NCI-H524 treated with DMSO at 0.1 percent for 48 hours (cell line): Measurements from ENCODE around the gene TMEM82.

Source experiments
- DNase-seq: peaks from one replicate; lab custom pipeline; 2025; lab: John Stamatoyannopoulos, UW

The TMEM82 gene

DNA sequence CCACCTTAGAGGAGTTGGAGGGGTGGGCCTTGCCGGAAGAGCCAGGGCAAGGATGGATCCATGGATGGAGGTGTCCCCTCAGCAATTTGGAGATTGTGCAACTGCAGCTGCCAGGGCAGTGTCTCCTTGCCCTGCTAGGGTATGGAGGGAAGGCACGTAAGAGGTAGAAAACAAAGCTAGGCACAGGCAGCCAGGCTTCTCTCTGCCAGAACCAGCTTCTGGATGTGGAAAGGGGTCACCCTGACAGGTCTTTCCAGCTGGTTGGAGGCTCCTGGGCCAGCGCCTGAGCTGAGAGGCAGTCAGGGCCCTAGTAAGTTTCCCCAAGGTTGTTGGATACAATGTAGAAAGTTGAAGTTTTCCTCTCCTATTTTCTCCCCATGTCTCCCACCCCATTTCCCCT is 21.4 kb upstream of the TMEM82 start:
- DNase-seq: no peak

DNA sequence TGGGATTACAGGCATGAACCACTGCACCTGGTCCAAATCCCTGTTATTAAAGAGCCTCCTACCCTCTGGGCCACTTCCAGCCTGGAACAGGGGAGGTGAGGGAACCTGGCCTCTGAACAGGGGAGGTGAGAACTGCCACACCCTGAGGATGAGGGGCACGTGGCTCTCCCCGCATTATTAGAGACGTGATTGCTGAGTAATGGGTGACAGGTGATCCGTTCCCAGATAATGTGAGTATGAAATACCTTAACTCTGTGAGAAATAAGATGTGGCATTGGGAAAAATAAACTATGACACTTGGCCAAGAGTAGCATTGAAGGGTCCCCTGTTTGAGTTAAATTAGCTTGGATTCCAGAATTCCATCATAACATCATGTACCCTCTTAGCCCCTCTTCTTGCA is 19.9 kb upstream of the TMEM82 start:
- no peak for DNase-seq

DNA sequence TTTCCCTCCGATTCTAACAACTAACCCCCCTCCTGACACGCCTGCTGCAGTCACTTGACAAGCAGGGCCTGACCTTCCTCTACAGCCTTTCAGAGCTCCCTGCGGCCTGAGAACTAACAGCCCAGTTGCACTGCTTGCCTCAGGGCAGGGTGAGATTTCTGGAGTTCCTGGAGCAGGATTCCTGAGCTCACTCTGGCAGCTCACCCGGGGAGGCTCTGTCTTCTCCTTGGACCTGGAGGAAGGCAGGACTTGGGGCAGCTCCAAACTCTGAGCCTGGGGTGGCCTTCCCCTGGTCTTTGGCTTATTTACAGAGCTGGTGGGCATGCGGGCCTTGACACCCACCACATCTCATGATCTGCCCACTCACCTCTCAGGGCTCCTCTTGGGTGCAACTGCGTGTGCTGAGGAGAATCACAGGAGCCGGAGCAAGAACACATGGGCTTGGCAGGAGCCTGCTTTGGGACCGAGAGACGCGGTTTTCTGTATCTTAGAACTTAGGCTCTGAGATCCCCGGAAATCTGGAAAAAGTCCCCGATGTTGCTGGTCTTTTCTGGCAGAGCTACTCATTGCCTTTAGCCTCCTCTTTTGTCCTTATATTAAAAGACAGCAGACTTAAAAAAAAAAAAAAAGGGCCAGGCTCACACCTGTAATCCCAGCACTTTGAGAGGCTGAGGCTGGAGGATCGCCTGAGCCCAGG is 19.3 kb upstream of the TMEM82 start:
- DNase-seq: no peak

DNA sequence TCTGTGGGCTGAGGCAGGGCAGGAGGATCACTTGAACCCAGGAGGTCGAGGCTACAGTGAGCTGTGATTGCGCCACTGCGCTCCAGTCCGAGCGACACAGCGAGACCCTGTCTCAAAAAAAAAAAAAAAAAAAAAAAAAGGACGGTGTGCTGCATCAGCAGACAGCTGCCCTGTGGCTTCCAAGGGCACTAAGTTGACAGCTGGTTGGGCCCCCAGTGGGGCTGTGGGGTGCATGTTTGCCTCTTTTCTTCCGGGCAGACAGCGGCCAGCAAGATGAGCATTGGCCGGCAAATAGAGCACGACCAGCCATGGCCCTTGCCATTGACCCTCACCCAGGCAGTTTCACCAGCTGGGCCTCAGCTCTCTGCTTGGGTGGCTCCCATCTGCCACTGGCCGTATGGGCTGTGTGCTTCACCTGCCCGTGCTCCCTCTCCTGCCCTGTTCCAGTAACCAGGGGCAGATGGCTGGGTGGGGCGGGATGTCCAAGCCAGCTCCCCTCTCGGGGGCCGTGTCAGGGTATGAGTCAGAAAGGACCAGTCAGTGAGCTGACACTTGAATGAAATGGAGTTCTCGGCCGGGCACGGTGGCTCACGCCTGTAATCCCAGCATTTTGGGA is 18.6 kb upstream of the TMEM82 start:
- DNase-seq: peak; percentile 78

DNA sequence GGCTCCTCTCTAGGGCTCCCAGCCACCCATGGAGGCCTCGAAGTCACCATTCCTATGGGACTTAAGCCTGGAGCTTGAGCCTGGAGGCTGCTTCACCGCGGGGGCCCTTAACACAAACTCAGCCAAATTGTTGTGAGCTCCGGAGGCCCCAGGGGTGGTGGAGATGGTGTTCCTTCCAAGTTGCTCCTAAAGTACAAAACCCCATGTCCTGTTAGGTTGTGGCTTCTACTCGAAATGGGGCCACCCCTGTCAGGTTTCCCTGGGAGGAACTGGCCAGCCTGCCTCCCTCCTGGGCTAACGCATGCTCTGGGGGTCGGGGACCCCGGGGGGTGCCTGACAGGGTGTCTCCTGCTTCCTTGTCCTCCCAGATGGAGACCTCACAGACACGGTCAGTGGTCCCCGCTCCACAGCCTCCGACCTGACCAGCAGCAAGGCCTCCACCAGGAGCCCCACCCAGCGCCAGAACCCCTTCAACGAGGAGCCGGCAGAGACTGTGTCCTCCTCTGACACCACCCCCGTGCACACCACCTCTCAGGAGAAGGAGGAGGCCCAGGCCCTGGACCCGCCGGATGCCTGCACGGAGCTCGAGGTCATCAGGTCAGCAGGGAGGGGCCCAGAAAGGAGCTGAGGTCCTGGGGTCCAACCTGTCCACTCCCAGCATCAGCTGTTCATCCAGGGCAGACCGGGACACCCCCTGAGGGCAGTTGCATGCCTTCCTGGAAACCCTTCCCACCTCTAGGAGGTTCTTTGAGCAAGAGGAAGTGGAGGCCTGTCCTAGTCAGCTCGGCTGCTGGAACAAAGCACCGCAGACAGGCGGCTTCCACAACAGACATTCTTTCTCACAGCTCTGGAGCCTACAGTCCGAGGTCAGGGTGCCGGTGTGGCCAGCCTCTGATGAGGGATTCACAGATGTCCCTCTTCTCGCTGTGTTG is 17.1 kb upstream of the TMEM82 start:
- DNase-seq: no peak

DNA sequence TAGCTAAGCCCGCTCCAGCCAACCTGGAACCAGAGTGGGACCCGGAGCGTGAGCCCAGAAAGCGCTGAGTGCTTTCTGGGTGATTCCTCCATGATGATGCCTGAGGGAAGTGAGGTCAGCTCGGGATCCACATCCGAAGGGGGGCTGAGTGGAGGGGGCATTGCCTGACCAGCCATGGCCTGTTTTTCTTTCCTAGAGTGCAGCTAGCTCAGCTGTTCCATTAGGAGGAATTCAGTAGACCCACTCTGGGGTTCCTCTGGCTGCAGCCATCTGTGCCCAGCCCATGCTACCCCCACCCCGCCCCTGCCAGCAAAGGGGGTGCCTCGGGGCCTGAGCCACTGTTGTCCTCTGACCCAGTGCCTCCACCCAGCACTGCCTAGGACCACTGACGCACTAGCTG is 15.8 kb upstream of the TMEM82 start:
- no peak for DNase-seq

DNA sequence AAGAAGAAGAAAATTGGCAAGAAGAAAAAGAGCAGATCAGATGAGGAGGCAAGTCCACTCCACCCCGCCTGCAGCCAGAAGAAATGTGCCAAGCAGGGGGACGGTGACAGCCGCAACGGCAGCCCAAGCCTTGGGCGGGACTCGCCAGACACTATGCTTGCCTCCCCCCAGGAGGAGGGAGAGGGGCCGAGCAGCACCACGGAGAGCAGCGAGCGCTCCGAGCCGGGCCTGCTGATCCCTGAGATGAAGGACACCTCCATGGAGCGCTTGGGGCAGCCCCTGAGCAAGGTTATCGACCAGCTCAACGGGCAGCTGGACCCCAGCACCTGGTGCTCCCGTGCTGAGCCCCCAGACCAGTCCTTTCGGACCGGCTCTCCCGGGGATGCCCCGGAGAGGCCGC is 15.3 kb upstream of the TMEM82 start:
- no peak for DNase-seq

DNA sequence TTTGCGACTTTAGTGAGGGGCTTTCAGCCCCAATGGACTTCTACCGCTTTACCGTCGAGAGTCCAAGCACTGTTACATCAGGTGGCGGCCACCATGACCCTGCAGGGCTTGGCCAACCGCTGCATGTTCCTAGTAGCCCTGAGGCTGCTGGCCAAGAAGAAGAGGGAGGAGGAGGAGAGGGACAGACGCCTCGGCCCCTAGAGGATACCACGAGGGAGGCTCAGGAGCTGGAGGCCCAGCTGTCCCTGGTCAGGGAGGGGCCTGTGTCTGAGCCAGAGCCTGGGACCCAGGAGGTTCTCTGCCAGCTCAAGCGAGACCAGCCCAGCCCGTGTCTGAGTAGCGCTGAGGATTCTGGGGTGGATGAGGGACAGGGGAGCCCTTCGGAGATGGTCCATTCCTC is 14.9 kb upstream of the TMEM82 start:
- no peak for DNase-seq

DNA sequence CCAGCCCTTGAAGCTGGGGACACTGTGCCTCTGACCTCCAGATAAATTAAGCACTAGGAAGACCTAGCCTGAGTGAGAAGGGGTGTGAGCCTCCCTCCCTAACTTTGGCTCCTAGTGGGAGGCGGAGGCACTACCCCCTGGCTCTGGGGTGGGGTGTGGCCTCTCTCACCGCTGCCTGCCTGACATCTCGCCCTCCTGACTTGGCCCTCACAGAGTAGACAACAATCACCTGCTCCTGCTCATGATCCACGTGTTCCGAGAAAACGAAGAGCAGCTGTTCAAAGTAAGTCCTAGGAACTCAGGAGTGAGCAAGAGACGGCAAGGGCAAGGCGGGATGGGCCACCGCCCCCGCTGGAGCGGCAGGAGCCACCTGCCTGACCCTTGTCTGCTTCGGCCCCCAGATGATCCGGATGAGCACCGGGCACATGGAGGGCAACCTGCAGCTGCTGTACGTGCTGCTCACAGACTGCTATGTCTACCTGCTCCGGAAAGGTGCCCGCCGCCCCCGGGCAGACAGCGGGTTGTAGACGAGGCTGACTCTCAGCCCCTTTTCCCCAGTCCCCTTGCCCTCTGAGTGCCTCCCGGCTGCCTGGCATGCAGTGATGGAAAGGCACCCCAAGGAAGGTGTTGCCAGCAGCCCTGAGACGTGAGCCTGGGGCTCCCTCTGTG is 14.3 kb upstream of the TMEM82 start:
- no peak for DNase-seq

DNA sequence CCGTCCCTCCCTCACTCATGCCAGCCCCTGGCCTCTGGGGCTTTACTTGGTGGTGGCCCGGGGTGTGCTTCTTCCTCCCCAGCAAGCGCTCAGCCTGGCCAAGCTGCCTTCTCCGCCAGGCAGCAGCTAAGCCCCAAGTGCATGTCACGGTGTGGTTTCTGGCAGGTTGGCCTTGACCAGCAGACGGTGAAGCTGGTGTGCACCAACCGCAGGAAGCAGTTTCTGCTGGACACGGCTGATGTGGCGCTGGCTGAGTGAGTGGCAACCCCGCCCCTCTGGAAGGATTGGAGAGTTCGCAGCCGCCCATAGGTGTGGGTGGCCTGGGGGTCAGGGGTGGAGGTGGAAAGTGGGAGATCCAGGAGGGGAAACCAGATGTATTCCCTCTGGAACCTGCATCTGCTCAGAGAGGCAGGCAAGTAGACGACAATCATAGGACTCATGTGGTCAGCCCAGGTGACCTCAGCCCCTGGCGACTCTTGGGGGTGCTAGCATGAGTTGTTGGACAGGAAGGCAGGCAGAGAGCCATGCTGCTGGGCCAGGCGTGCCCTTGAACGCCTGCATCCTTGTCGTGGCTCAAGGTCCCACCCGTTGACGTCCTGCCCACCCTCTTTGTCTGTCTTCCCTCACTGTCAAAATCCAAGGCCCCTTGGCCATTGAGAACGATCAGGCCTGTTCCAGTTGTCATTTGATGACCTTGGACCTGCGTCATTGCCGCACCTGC is 13.2 kb upstream of the TMEM82 start:
- DNase-seq: no peak

DNA sequence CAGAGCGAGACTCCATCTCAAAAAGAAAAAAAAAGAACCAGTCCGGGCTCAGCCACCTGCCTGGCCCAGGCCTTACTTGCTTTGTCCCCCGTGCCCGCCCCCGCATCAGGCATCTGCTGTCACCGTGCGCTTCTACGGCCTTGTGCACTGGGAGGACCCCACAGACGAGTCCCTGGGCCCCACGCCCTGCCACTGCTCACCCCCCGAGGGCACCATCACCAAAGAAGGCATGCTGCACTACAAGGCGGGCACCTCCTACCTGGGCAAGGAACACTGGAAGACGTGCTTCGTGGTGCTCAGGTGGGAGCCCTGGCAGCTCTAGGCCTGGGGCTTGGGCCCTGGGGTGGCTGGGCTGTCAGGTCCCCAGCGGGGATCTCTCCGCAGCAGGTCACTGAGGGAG is 11.9 kb upstream of the TMEM82 start:
- no peak for DNase-seq

DNA sequence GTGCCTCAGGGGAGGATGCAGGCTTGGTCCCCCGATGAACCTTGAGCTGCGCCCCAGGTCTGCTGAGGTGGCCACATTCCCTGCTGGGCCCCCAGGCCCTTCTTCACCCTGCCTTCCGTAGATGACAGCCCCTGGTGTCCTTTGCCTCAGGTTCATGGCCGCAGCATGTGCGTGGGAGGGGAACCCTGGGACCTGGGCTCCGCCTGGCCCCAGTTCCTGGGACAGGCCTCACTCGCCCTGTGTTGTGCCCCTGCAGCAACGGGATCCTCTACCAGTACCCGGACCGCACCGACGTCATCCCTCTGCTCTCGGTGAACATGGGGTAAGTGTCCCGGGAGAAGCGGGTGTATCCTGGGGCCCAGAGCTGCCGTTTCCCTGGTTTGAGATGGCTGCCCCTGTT is 11.4 kb upstream of the TMEM82 start:
- DNase-seq: no peak

DNA sequence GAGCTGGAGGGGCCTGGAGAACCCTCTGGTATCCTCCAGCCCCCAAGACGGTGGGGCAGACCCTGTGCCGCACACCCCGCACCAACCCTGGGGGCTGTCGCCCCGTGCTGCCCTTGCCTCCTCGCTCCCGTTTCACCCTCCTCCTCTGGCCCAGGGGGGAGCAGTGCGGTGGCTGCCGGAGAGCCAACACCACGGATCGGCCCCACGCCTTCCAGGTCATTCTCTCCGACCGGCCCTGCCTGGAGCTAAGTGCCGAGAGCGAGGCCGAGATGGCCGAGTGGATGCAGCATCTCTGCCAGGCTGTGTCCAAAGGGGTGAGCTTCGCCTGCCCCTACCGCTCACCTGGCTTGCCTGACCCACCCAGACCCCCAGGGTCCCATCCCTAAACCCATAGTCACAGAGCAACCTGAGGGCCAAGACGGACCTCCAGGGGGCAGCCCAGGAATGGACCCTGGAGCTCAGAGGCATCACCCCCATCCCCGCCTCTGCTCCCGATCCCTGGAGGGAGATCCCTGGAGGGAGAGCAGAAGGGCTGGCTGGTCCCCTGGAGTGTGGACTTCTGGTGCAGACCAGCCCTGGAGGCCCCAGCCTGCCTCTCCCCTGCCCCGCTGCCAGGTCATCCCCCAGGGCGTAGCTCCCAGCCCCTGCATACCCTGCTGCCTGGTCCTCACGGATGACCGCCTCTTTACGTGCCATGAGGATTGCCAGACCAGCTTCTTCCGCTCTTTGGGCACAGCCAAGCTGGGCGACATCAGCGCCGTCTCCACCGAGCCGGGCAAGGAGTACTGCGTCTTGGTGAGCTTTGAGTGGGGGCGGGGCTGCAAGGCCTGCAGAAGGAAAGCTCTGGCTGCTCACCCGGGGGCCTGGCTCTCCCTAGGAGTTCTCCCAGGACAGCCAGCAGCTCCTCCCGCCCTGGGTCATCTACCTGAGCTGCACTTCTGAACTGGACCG is 10.3 kb upstream of the TMEM82 start:
- no peak for DNase-seq

DNA sequence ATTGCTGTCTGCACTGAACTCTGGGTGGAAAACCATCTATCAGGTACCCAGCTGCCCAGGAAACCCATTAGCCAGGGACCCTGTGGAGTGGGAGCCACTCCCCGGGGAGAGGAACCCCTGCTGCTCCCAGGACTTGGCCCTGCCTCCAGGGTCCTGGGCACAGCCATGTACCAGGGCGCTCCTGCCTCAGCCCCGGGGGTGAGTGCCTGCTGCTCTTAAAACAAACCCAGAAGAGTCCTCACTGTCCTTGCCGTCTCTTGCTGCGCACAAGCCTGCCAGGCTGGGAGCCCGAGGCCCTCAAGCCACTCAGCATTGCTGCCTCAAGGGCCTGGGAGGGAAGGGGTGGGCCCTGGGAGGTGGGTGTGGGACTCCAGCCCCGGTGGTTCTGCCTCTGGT is 9.6 kb upstream of the TMEM82 start:
- DNase-seq: no peak

DNA sequence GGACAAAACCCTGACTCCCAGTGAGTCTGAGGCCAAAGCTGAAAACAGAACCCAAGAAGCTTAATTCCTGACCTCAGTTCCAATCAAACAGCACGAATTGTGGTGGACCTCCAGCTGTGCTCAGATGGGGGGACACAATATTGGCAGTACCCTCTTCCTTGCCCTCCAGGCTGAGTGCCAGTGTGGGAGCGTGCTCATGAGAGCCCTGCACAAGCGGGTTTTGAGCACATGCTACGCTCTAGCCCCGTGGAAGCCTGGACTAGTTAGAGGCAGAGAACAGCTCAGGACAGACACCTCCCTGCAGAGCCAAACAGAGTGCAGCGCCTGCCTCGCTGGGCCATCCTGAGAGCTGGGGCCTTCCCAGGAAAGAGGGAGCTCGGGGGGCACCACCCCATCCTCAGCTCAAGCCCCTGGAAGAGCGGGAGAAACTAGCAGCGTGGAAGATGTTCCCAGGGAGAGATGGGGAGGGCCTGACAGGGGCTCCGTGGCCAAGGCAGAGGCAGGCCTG is 9.0 kb upstream of the TMEM82 start:
- DNase-seq: no peak

DNA sequence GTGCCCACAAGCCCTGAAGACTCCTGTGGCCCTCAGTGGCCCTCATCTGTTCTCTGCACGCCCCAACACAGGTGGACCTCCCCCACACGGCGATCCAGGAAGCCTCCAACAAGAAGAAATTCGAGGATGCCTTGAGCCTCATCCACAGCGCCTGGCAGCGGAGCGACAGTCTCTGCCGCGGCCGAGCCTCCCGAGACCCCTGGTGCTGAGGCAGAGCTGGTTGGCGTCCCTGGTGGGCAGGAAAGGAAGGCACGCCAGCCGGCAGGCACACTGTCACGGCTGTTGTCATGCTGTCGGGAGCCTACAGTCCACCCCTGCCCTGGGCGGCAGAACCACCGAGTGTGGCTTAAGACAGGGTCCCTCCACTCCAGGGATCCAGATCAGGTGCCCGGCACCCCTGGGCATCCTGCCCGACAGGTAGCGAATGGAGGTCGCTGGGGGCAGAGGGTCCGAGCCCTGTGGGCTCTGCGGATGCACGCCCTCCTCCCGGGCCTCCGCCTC is 8.5 kb upstream of the TMEM82 start:
- no peak for DNase-seq

DNA sequence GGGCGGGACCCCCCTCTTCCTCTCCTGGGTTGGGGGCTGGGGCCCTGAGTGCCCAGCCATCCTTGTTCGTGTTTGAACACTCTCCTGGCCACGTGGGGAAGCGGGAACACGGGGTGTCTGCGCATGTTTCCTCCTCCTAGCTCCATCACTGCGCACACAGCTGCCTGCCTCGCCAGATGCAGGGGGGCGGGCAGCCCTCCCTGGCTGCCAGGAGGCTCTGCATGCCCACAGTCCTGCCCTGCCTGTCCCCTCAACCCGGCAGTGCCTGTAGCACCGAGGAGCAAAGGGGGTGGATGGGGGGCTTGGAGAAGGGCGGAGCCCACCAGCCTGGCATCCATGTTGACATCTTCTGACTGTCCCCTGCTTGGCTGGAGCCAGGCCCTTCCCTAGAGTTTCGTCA is 8.0 kb upstream of the TMEM82 start:
- no peak for DNase-seq

DNA sequence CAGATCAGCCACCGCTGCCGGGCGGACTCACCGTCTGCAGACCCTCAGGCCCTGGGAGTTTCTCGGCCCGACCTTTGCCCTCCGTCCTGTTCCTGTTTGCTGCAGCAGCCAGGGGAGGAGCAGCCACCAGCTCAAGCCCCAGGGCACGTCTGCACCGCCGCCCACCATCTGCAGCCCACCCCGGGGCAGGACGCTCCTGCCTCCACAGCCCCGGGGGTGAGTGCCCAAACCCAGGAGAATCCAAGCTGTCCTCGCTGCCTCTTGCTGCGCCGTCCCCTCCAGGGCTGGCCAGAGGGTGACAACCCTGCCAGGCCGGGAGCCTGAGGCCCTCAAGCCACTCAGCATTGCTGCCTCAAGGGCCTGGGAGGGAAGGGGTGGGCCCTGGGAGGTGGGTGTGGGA is 7.4 kb upstream of the TMEM82 start:
- DNase-seq: no peak

DNA sequence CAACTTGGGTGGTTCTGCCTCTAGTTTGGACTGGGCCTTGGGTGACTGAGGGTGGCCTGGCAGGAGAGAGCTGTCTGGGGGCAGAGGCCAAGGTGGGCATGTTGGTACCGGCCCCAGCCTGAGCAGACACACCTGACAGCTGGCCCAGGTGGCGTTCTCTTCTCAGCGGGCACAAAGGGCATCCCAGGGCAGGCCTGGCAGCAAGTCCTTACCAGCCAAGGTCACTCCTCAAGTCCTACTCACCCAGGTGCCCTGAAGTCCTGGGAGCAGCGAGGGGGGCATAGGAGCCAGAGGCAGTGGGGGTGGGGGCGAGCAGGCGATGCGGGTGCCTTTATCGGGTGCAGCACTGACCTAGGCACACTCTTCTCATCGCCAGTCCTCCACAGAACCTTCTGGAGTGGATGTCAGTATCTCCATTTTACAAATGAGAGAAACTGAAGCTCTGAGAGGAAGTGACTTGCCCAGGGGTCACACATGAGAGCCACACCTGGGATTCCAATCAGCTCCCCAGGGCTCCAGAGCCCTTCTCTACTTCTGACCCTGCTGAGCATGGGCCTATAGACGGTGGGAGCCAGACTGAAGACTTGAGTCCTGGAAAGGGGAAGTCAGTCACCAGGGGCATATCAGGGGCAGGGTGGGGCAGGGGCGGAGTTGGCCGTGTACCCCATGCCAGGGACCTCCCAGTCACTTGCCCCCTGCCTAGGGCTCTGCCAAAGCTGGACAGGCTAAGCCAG is 6.8 kb upstream of the TMEM82 start:
- DNase-seq: no peak
